HG03045 (cell line): Measurements from ENCODE around the gene FMN1.

Experiments
- ATAC-seq: cut with Tn5 transposase; IDR thresholded peaks from one replicate; pipeline ENCODE4 v1.9.1; 2021; ENCODE audit warnings: mild to moderate bottlenecking, moderate library complexity; ENCODE audit not compliant: unreplicated experiment

Gene FMN1

DNA sequence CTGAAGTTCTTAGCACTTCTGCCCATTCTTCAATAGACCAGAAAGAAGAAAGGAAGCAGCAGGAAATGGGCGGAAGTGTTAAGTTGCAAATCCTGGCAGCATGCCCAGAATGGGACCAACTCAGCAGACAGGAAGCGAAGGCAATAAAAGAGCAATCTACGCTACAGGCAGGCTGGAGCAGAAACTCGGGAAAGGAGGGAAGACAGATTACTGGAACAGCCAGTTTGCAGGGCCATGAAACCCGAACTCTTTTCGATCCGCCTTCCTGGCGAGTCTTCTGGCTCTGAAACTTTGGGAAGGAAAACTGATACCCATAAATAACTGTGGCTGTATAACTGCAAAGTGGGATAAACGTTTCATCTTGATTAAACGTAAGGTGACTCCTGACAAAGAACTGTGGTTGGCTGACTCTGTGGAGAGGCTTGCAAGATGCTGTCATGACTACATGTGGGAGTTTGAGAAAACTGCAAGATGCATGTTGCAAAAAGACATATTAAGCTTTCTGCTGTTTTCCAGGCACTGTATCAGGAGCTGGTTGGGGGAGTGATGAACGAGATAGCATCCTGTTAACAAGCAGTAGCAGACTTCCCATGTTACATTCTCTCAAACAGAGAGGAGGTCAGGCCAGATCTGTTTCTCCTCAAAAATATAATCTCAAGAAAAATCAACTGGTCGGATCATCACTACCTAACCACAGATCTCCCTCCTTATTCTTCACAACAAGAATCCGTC, 67.8 kb downstream of the FMN1 start:
- ATAC-seq: no peak

DNA sequence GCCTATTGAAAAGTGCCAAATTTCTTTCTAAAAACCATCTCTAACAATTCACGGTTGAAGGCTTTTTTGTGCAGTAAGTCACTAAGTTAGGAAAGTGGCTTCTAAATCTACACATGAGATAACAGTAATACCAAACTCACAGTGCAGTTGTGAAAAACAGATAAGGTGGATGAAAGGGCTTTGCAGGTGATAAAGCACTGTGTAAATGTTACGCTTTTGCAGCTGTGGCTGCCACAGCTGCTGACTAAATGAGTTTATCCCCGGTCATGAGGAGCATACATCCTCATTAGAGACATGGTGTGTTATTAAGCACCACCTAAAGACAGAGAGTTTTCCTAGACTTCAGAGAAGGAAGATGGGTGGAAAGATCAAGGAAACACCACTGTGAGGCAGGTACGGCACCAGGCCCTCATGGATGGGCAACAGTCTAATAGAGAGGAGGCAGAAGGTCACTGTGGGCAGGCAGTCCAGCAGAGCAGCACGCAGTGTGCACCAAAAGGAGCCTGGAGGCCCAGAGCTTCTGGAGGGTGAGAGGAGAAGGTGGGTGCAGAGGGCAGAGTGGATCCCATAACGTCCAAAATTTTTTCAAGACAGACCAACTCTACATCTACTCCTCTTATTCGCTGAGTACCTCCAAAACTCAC, 68.5 kb downstream of the FMN1 start:
- no peak for ATAC-seq

DNA sequence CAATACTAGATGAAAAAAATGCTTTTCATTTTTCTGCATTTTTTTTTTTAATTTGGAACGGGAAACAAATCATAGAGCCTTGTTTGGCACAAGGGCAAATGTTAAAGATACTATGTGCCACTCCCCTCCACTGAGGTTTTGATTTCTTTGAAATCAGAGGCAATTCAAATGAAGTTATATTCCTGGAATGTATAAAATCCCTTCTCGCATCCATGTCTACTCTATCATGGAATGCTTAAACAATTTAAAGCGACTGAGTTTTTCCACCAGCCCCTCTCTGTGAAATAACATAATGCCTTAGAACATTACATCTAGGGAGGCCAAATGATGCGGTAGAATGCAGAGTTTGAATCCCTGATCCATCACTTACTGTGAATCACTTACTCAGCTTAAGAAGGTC, 69.7 kb downstream of the FMN1 start:
- no peak for ATAC-seq

DNA sequence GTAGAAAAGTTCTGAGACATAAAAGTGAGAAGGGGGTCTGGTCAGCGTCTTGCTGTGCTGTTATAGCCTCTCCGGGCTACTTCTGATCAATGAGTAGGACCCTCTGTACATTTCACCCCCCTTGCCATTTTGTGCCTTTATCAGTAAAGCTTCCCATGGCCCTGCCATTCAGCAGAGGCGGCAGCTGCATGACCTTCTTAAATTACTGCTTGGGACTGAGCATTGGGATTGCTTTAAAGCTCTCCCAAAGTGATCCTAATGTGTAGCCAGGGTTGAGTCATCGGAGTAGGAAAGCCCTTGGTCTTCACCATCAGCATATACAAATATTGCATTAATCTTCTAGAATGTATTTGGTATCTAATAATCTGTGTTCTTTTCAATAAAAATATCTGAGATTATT, 70.2 kb downstream of the FMN1 start:
- no peak for ATAC-seq

DNA sequence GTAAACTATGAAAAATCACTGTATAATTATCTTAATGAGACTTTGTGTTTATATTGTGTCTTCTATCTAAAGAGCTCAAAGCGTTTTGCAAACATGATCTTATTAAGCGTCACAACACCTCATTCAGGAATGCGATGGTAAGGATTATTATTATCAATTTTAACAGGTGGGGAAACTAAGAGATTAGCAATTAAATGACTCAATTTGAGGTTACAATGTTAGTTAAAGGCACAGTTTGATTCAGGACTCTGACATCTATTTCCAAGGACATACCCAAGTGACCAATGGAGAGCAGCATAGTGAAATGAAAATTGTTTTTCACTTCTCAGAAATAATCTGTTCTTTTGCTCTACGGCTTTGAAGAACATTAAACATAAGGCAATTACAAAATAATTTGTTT, 74.6 kb downstream of the FMN1 start:
- no peak for ATAC-seq

DNA sequence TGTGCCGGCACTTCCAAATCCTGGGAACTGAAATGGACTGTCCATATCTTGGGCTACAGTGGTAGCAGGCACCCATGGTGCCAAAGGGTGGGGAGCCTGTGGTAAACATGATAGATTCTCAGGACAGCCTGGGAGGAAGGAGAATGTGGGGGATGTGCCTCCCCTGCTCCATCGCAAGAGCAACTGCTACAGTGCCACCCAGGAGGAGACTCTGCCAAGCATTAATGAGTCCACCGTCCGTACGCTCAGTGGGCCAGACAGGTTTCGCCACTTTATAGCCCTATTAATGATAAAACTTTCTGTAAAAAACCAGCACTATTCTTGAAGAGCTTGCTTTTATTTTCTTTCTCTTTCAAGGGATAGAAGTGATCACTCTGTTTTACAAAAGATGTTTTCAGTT, 75.2 kb downstream of the FMN1 start:
- no peak for ATAC-seq

DNA sequence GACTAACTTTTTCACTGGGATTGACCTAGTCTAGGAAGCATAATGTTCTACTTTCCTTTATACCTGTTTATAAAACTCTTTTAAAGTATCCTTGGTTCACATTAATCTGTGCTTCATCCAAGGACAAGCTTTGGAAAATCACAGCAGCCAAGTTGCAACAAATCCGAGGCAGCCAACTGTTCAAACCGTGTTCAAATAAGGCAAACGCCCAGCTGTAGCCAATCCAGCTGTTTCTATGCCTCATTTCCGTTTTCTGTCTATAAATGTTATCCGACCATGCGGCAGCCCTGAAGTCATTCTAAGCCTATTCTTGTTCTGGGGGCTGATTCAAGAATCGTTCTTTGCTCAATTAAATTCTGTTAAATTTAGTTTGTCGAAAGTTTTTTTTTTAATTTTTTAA, 78.3 kb downstream of the FMN1 start:
- no peak for ATAC-seq

DNA sequence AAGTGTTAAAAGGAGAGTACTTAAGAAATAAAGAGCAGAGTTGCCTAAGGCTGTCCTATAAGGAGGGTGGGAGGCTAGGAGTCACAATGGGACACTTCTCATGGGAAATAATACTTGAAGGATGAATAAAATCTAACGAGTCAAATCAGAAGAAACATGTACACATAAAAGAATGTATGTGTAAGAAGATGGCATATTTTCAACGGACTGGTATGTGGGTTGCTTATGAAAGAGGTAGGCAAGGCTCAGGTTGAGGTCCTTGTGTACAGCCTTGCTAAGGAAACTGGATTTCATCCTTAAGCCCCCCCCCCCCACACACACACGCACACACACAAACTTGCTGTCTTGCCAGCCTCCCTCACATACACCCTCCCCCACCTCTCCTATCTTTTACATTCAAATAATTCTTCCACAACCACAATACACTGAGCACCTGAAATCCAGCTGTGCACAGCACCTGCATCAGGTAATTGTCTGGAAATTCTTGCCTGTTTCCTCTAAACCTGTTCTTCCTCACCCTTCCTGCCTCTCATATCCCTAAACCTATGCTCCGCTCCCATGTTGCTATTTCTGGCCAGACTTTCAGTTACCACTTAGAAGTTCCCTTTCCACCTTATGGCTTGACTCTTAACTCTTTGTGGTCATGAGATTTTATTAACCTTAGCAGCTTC, 79.2 kb downstream of the FMN1 start:
- ATAC-seq: no peak

DNA sequence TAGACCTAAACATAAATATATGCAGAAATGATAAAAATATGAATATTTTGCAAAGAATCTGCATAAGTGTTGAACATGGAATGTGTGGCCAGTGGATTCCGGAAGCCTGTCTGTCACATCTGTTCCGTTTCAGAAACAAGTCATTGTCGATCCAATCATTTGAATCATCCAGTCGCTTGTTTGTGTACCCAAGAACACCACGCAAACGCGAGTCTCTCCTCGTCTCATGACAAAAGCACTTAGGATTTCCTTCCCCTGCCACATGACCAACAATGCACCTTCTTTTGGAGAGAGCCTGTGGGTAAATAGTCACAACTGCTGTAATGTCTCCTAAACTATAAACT, 80.2 kb downstream of the FMN1 start:
- no peak for ATAC-seq

DNA sequence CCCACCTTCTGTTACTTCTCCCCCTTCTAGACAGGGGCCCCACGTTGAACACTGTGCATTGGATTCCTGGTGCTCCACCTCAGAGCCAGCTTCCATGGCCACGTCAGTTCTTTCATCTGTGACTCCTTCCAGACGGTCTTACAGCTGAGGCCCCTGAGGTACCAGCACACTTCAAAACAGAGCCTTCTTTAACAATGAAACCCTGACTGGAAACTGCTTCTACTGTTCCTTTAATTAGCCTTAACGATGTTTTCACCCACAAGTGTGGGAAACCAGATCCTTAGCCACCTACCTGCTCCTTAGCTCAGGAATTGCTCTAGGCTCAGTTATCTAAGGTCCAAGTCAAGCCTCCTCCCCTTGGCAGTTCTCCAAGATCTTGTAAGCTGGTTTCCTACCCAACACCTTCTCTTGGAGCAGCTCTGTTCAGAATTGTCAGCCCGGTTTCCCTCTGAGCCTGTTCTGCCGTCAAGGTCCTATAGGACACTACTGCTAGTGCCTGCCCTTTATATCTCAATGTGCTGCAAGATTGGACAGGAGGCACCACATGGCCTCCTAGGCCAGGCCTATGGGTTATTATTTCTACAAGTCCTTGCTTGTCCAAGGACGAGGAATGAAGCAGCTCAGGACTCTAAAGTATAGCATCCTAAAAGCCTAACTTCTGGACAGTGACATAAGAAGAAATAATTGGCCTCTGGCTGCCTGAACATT, 80.7 kb downstream of the FMN1 start:
- no peak for ATAC-seq

DNA sequence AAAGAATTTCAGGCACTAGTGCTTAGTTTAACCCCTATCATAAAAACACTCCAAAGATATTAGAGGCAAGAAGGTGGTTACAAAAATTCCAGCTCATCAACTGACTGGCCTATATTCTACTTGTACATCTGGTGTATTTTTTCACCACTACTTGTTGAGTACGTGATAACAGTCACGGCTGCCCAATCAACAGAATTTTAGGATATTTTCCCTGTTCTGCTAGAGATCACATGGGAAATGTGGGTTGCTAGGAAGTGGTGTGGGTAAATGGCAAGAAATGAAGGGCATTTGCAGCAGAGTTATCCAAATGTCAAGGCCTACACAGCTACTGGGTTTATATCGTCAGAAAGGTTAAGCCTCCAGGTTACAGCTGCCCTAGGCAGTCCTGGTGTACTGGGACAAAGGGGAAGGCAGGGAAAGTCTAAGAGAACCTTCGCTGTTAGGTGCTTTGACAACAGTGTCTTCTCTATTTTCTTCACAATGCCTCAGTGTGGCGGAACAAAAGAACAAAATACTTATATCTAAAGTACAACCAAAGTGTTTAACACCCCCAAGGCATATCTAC, 81.9 kb downstream of the FMN1 start:
- ATAC-seq: no peak

DNA sequence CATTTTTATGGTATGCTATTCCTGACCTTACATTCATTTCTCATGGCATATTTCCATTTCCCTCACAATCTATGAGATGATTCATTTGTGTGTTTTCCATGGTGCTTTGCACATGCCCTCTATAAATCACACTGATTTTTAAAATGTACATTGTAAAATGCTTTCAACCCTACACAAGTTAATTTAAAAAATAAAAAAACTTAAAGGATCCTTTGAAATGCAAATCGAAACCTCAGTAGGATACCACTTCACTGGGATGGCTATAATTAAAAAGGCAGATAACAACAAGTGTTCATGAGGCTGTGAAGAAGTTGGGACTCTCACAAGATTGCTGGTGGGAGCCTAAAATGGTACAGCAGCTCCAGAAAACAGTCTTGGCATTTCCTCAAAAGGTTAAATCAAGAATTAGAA, 83.5 kb downstream of the FMN1 start:
- no peak for ATAC-seq

DNA sequence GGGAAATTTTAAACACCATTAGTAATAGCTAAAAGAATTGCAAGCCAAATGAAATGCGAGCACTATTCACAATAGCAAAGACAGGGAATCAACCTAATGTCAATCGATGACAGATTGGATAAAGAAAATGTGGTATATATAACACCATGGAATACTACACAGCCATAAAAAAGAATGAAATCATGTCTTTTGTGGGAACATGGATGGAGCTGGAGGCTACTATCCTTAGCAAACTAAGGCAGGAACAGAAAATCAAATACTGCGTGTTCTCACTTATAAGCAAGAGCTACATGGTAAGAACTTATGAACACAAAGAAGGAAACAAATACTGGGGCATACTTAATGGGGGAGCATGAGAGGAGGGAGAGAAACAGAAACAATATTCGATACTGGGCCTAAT, 85.2 kb downstream of the FMN1 start:
- no peak for ATAC-seq

DNA sequence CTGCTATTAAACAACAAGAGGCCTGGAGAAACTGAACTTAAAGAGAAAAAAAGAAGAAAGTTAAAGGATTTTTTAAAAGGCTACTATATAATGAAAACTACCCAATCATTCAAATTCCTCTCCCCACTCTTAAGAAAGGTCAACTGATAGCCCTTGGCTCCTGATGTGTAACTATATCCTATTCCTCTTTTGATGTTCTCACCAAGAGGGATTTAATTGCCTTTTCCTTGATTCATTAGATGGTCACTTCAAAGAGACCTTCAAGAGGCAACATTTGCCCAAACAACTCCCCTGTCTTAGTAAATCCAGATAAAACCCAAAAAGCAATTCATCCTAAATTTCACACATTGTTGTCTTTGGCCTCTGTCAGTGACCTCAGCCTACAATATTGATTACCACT, 86.0 kb downstream of the FMN1 start:
- no peak for ATAC-seq

DNA sequence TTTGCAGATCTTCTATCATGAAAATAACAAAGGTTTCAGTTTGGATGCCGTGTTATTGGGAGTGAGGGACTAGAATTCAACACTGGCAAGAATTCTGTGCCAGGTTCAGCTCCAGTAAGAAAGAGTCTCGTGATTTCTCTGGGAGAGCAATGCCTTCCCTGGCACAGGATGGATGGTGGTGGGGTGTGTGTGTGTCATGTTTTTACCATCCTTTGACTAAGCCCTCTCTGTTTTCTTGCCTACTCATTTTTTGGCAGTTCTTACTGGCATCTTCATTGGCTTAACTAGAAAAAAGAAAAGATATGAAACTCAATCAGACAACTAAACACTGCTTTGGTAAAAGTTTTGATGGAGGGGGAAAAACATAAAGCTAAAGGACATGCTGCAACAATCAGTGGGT, 86.6 kb downstream of the FMN1 start:
- no peak for ATAC-seq

DNA sequence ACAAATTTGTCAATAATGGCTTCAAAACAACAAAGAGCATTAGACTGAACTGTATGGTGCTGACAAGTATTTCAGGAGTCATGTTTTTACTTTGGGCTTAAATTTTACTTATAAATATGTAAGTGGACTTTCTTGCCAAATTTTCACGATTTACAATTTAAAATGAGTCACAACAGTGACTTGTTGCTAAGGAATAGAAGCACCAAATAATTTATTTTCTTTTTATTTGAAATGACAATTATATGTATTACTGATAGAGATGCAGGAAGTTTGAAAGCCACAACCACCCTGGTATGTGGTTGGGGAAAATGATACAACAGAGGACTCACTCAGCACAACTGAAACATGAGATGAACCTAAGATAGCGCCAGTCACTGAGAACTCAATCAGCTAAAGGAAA, 90.3 kb downstream of the FMN1 start:
- ATAC-seq: no peak

DNA sequence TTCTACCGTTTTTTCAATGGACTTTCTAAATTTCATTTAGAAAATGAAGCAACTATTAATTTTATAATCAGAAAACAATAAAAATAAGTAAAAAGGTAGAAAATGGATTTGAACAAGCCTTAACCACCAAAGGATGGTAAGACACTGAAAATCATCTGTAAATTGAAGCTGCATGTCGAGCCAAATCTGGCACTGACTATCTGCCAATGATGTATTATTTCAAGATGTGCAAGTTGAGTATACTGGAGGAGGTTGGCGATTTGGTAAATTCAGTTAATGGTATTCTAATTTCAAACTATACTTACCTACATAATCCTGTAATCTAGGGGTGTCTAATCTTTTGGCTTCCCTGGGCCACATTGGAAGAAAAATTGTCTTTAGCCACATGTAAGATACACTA, 93.5 kb downstream of the FMN1 start:
- ATAC-seq: no peak

DNA sequence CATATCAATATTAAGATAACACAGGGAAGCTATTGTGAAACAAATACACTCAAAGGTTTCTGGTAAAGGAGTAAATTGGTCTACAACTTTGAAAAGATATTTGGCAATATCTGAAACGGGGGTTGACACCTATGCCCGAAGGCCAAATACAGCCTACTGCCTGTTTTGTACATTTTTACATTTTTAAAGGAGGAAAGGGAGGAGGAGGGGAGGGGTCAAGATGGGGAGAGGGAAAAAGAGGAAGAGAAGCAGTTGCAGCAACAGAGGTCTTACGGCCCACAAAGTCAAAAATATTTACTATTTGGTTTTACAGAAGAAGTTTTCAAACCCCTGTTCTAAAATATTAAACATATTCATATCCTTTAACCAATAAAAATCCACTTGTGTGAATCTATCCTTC, 94.2 kb downstream of the FMN1 start:
- no peak for ATAC-seq

DNA sequence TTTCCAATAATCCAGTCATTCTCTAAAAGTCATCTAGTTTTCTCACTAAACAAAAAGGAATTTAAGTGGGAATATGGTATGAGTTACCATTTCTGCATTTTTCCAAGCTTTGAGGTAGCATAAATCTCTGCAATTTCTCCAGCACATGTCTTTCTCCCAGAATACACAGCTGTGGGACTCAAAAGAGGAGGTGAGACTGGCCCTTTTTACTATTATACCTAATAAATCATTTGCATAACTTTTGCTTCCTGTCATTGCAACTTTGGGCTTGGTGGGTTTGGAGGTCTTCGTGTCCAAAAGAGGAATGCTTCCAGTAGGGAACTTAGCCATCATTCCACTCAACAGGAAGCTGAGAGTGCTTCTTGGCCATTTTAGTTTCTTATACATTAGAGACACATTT, 94.8 kb downstream of the FMN1 start:
- no peak for ATAC-seq

DNA sequence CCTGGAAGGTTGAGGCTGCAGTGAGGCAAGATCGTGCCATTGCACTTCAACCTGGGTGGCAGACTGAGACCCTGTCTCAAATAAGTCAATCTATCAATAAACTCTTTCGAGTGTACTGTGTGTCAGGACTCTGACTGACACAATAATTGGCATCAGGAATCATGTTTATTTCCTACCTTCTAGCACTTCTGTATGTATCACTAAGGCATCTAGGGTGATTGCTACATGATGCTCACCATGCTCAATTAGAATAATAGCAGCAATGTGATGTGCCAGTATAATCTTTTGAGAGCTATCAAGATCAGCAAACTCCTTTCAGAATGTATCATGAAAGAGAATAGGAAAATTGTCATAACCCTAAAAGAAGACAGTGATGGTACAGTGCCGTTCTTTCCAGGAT, 95.3 kb downstream of the FMN1 start:
- no peak for ATAC-seq
